Right atrium auricular region (tissue), 2 donors: ENCODE data around the gene FNDC4. TPM values are rescaled to one million over a fixed set of nuclear protein-coding genes. Genes with fewer than 3 reads are reported as not detected.

Source experiments
- DNase-seq: peaks from one replicate; pipeline ENCODE4 v3.0.0-alpha.2; 2019; ENCODE audit warnings: low spot score
- H3K27ac ChIP-seq, 2 donors: fragments of 200-600 bp; sonication (generic); 1 replicate in 1 of 2; 2 replicates in 1 of 2; pipeline ENCODE4 v1.5.1; 2016 to 2019
- H3K27me3 ChIP-seq, 2 donors: fragments of 200-600 bp; sonication (generic); one replicate each; pipeline versions ENCODE4 v1.5.1 to v1.6.0; 2017 to 2019
- H3K36me3 ChIP-seq: fragments of 200-600 bp; sonication (generic); one replicate; pipeline ENCODE4 v1.5.1; 2016
- H3K4me1 ChIP-seq, 2 donors: fragments of 200-600 bp; sonication (generic); one replicate each; pipeline versions ENCODE4 v1.5.1 to v1.6.0; 2017 to 2019
- H3K4me3 ChIP-seq, 2 donors: fragments of 200-600 bp; sonication (generic); 1 replicate in 1 of 2; 2 replicates in 1 of 2; pipeline ENCODE4 v1.5.1; 2017 to 2019; ENCODE audit warnings: mild to moderate bottlenecking in 1 of 2, moderate library complexity in 1 of 2
- H3K9me3 ChIP-seq, 2 donors: fragments of 200-600 bp; sonication (generic); one replicate each; pipeline ENCODE4 v1.5.1; 2019
- CTCF ChIP-seq, 2 donors: fragments of 200-600 bp; sonication (generic); IDR thresholded peaks; one replicate each; pipeline ENCODE4 v1.5.1; 2019; ENCODE audit warnings: antibody characterized with exemption in 2 of 2
- total RNA-seq, 2 donors: library from RNA; depleted of rRNA; stranded (reverse); fragments of >200 nt; gene quantifications; one replicate each; pipeline ENCODE4 v1.1.0, GENCODE V29; 2016

FNDC4 gene
- total RNA-seq, 2 donors from 2014 or later, result 2.2 to 19.3 TPM

GRCh38 chr2:27461118-27461517 is 33.9 kb downstream of the FNDC4 start:
- no peak for TF ChIP-seq CTCF (IDR thresholded peaks at IDR 0.05)
- H3K27ac ChIP-seq, result no peak overlapping the region
- DNase-seq, result no peak
- no peaks in the 10 kb centered on the region for H3K4me1 ChIP-seq
- no peaks in the 10 kb centered on the region for H3K27me3 ChIP-seq
- H3K36me3 ChIP-seq, result peaks cover 49% of the 10 kb centered on the region
- no peak overlapping the region for H3K4me3 ChIP-seq
- H3K9me3 ChIP-seq, result no peaks in the 10 kb centered on the region

- Histone ChIP-seq H3K4me1 (no peaks in the 10 kb centered on the region), H3K27me3 (no peaks in the 10 kb centered on the region), H3K9me3 (no peaks in the 10 kb centered on the region), H3K27ac (no peak overlapping the region), H3K4me3 (no peak overlapping the region), H3K36me3 (peaks cover 87% of the 10 kb centered on the region)
- TF ChIP-seq CTCF (IDR thresholded peaks at IDR 0.05), result no peak
- DNase-seq, result no peak
Observed at GRCh38 chr2:27453968-27454367, 41.0 kb downstream of the FNDC4 start.

GRCh38 chr2:27451095-27451494 is 43.9 kb downstream of the FNDC4 start:
- Histone ChIP-seq H3K9me3 (no peaks in the 10 kb centered on the region), H3K4me1 (no peaks in the 10 kb centered on the region), H3K36me3 (peaks cover 76% of the 10 kb centered on the region), H3K27ac (no peak overlapping the region), H3K27me3 (no peaks in the 10 kb centered on the region), H3K4me3 (no peak overlapping the region)
- TF ChIP-seq CTCF (IDR thresholded peaks at IDR 0.05), result no peak
- DNase-seq, result no peak

- H3K4me3 ChIP-seq, result no peak overlapping the region
- no peak overlapping the region for H3K27ac ChIP-seq
- H3K36me3 ChIP-seq, result peaks cover 49% of the 10 kb centered on the region
- H3K4me1 ChIP-seq, result no peaks in the 10 kb centered on the region
- no peaks in the 10 kb centered on the region for H3K9me3 ChIP-seq
- no peak for TF ChIP-seq CTCF (IDR thresholded peaks at IDR 0.05)
- no peak for DNase-seq
- no peaks in the 10 kb centered on the region for H3K27me3 ChIP-seq
Observed at GRCh38 chr2:27448381-27448780, 46.6 kb downstream of the FNDC4 start.

- no peak for DNase-seq
- Histone ChIP-seq H3K9me3 (no peaks in the 10 kb centered on the region), H3K4me3 (no peak overlapping the region), H3K27me3 (no peaks in the 10 kb centered on the region), H3K4me1 (peaks cover 0 to 9% of the 10 kb centered on the region in 2 donors), H3K27ac (no peak overlapping the region), H3K36me3 (peaks cover 45% of the 10 kb centered on the region)
- TF ChIP-seq CTCF (IDR thresholded peaks at IDR 0.05), result no peak
Observed at GRCh38 chr2:27446057-27446456, 48.9 kb downstream of the FNDC4 start.

GRCh38 chr2:27445615-27446014 is 49.4 kb downstream of the FNDC4 start:
- H3K9me3 ChIP-seq, result no peaks in the 10 kb centered on the region
- H3K27me3 ChIP-seq, result no peaks in the 10 kb centered on the region
- no peak for DNase-seq
- no peak overlapping the region for H3K4me3 ChIP-seq
- H3K27ac ChIP-seq, result no peak overlapping the region
- peaks cover 0 to 9% of the 10 kb centered on the region in 2 donors for H3K4me1 ChIP-seq
- no peak for TF ChIP-seq CTCF (IDR thresholded peaks at IDR 0.05)
- H3K36me3 ChIP-seq, result peaks cover 49% of the 10 kb centered on the region
